Sigmoid colon (tissue), 7 donors: ENCODE data around the gene UTP4. TPM values are rescaled to one million over a fixed set of nuclear protein-coding genes. Genes with fewer than 3 reads are reported as not detected.
"Not testable (repeated sequence)": the region's sequence is repeated elsewhere in the genome, so short reads cannot be mapped to it uniquely, and the experiment has no call there.

Experiments used
- DNase-seq: peaks from one replicate; pipeline ENCODE4 v3.0.0-alpha.2; 2019
- H3K27ac ChIP-seq, 4 donors: fragments of 200-600 bp; sonication (generic); one replicate each; pipeline ENCODE4 v1.5.1; 2016 to 2019; ENCODE audit warnings: mild to moderate bottlenecking in 1 of 4
- H3K27me3 ChIP-seq, 3 donors: fragments of 200-600 bp; sonication (generic); one replicate each; pipeline ENCODE4 v1.5.1; 2019; ENCODE audit warnings: mild to moderate bottlenecking in 1 of 3
- H3K36me3 ChIP-seq, 4 donors: fragments of 200-600 bp; sonication (generic); one replicate each; pipeline ENCODE4 v1.5.1; 2016 to 2019
- H3K4me1 ChIP-seq, 4 donors: fragments of 200-600 bp; sonication (generic); one replicate each; pipeline ENCODE4 v1.5.1; 2017 to 2019
- H3K4me3 ChIP-seq, 4 donors: fragments of 200-600 bp; sonication (generic); one replicate each; pipeline ENCODE4 v1.5.1; 2017 to 2019; ENCODE audit warnings: mild to moderate bottlenecking in 2 of 4, moderate library complexity in 1 of 4
- H3K9me3 ChIP-seq, 4 donors: fragments of 200-600 bp in 3 of 4; sonication (generic) in 3 of 4; one replicate each; pipeline versions ENCODE4 v1.5.1 to v1.6.1; 2013 to 2019
- CTCF ChIP-seq, 4 experiments: fragments of 450-650 bp in 3 of 4; fragments of 200-600 bp in 1 of 4; IDR thresholded peaks; one replicate each; pipeline ENCODE4 v1.5.1; 2016 to 2019; ENCODE audit warnings: antibody characterized with exemption in 4 of 4, mild to moderate bottlenecking in 3 of 4, moderate library complexity in 2 of 4
- EP300 ChIP-seq, 4 donors: sonication (generic); formaldehyde crosslinking; IDR thresholded peaks; one replicate each; pipeline ENCODE4 v1.6.1; 2017; ENCODE audit warnings: antibody characterized with exemption in 4 of 4
- POLR2A ChIP-seq, 2 donors: fragments of 450-650 bp; IDR thresholded peaks; one replicate each; pipeline ENCODE4 v1.6.1; 2016; ENCODE audit warnings: antibody characterized with exemption in 2 of 2, mild to moderate bottlenecking in 2 of 2, moderate library complexity in 2 of 2
- POLR2AphosphoS5 ChIP-seq, 4 donors: sonication (generic); formaldehyde crosslinking; IDR thresholded peaks; one replicate each; pipeline ENCODE4 v1.6.1; 2017; ENCODE audit warnings: antibody characterized with exemption in 4 of 4
- WGBS, 2 donors: extraction: QIAGEN DNeasy Blood & Tissue Kit; methylation state at CpG; one replicate each; pipeline ENCODE4 v1.1.7; 2013; 5-methylcytosine and 5-hydroxymethylcytosine counted together
- intact Hi-C: fragments of 100-400 bp; cut with DNase I; formaldehyde crosslinking; loops from one replicate; pipeline ENCODE4 v1.15.1; 2023
- polyA plus RNA-seq, 3 donors: library from polyadenylated mRNA; stranded (reverse); fragments of 200-250 nt; gene quantifications; one replicate each; pipeline ENCODE4 v1.2.3, GENCODE V29; 2013
- total RNA-seq, 4 donors: library from RNA; depleted of rRNA; stranded (reverse); fragments of >200 nt; gene quantifications; one replicate each; pipeline ENCODE4 v1.1.0, GENCODE V29; 2016
- donor health status: healthy with polysubstance abuse.
- donor health status: Bipolar disorder and iron deficiency.
- donor health status: healthy.

UTP4 gene
- total and polyA plus RNA-seq, 7 donors = 9.5 to 37.5 (median 24.6) TPM

- H3K36me3 ChIP-seq = peaks cover 13 to 27% (median 19%) of the 10 kb centered on the region in 4 donors
- no peak for DNase-seq
- intact Hi-C loops = loop anchor here (2.0 kb wide), 1 partner anchor 221 kb away; no protein-coding TSS in a partner anchor
- no peaks in the 10 kb centered on the region for H3K27me3 ChIP-seq
- H3K27ac ChIP-seq = no peak overlapping the region
- TF ChIP-seq POLR2AphosphoS5 (IDR thresholded peaks at IDR 0.05) (no peak), POLR2A (IDR thresholded peaks at IDR 0.05) (no peak), EP300 (IDR thresholded peaks at IDR 0.05) (no peak), CTCF (IDR thresholded peaks at IDR 0.05) (peak; percentile 30 to 68 (median 62))
- H3K9me3 ChIP-seq = no peaks in the 10 kb centered on the region
- no peak overlapping the region for H3K4me3 ChIP-seq
- H3K4me1 ChIP-seq = peaks cover 0 to 14% (median 4%) of the 10 kb centered on the region in 4 donors
- WGBS, 2 donors = 71 to 87% methylated on average over 3 of the region's 3 CpGs
Observed at GRCh38 chr16:69123910-69124309, 8.5 kb upstream of the UTP4 start.

GRCh38 chr16:69124406-69124805, 8.0 kb upstream of the UTP4 start:
- H3K9me3 ChIP-seq, intact Hi-C loops, H3K27ac ChIP-seq, H3K27me3 ChIP-seq, DNase-seq, H3K4me3 ChIP-seq: not testable (repeated sequence)
- Histone ChIP-seq H3K4me1 (peaks cover 0 to 10% (median 2%) of the 10 kb centered on the region in 4 donors), H3K36me3 (peaks cover 13 to 23% (median 16%) of the 10 kb centered on the region in 4 donors)
- WGBS, 2 donors = 84 to 93% methylated on average over 8 of the region's 8 CpGs

GRCh38 chr16:69124961-69125360, 7.5 kb upstream of the UTP4 start:
- DNase-seq, intact Hi-C loops: not testable (repeated sequence)

GRCh38 chr16:69126221-69126620, 6.2 kb upstream of the UTP4 start:
- Histone ChIP-seq H3K36me3 (peaks cover 0 to 4% (median under 1%) of the 10 kb centered on the region in 4 donors), H3K4me3 (no peak overlapping the region), H3K27me3 (no peaks in the 10 kb centered on the region), H3K9me3 (no peaks in the 10 kb centered on the region), H3K4me1 (peaks cover 0 to 25% (median 9%) of the 10 kb centered on the region in 4 donors), H3K27ac (no peak overlapping the region)
- intact Hi-C loops = no loop called here
- 81 to 91% methylated on average over 3 of the region's 3 CpGs for WGBS, 2 donors
- no peak for DNase-seq
- no peak for TF ChIP-seq EP300 (IDR thresholded peaks at IDR 0.05)

More at GRCh38 chr16:69124961-69125360, 7.5 kb upstream of the UTP4 start:
- H3K4me1 ChIP-seq = peaks cover 0 to 13% (median 0%) of the 10 kb centered on the region in 4 donors
- H3K27me3 ChIP-seq, H3K4me3 ChIP-seq, H3K9me3 ChIP-seq, H3K27ac ChIP-seq: not testable (repeated sequence)
- 97% methylated on average over 14 of the region's 14 CpGs for WGBS, 2 donors
- H3K36me3 ChIP-seq = peaks cover 9 to 17% (median 11%) of the 10 kb centered on the region in 4 donors

- H3K36me3 ChIP-seq, DNase-seq, H3K27me3 ChIP-seq, H3K4me3 ChIP-seq, intact Hi-C loops, H3K27ac ChIP-seq, H3K9me3 ChIP-seq: not testable (repeated sequence)
- peaks cover 0 to 29% (median 13%) of the 10 kb centered on the region in 4 donors for H3K4me1 ChIP-seq
- WGBS, 2 donors = 97 to 98% methylated on average over 10 of the region's 10 CpGs
Observed at GRCh38 chr16:69126801-69127200, 5.6 kb upstream of the UTP4 start.

- Histone ChIP-seq H3K27me3 (no peaks in the 10 kb centered on the region), H3K4me1 (peaks cover 0 to 30% (median 14%) of the 10 kb centered on the region in 4 donors), H3K4me3 (no peak overlapping the region), H3K36me3 (no peaks in the 10 kb centered on the region), H3K9me3 (no peaks in the 10 kb centered on the region), H3K27ac (no peak overlapping the region)
- TF ChIP-seq EP300 (IDR thresholded peaks at IDR 0.05) (no peak), POLR2A (IDR thresholded peaks at IDR 0.05) (no peak), CTCF (IDR thresholded peaks at IDR 0.05) (no peak), POLR2AphosphoS5 (IDR thresholded peaks at IDR 0.05) (no peak)
- intact Hi-C loops = no loop called here
- WGBS, 2 donors = 79 to 94% methylated on average over 12 of the region's 12 CpGs
- DNase-seq = no peak
Observed at GRCh38 chr16:69127966-69128510, 4.4 kb upstream of the UTP4 start.

GRCh38 chr16:69130461-69130860, 2.0 kb upstream of the UTP4 start:
- no peak overlapping the region for H3K4me3 ChIP-seq
- no peaks in the 10 kb centered on the region for H3K9me3 ChIP-seq
- TF ChIP-seq POLR2AphosphoS5 (IDR thresholded peaks at IDR 0.05) = no peak
- no peak for TF ChIP-seq POLR2A (IDR thresholded peaks at IDR 0.05)
- H3K4me1 ChIP-seq = peaks cover 0 to 39% (median 24%) of the 10 kb centered on the region in 4 donors
- H3K27ac ChIP-seq = peak overlapping the region in 3 of 4 donors; percentile 90 to 96 (median 90)
- intact Hi-C loops = loop anchor here (5.0 kb wide), 2 partner anchors 283 to 603 kb away; no protein-coding TSS in a partner anchor
- DNase-seq = no peak
- no peaks in the 10 kb centered on the region for H3K27me3 ChIP-seq
- H3K36me3 ChIP-seq = no peaks in the 10 kb centered on the region
- WGBS, 2 donors = 76 to 79% methylated on average over 6 of the region's 6 CpGs
